HFF-Myc (cell line): ENCODE data around the gene IRGC.

Experiments used
- DNase-seq: peaks from one replicate; pipeline ENCODE4 v3.0.0-alpha.2; 2011; ENCODE audit warnings: low read depth; ENCODE audit errors: extremely low read depth
- H3K4me3 ChIP-seq: replicated peaks from 2 replicates; pipeline ENCODE4 v1.5.1; 2011; ENCODE audit warnings: low read depth, mild to moderate bottlenecking, control low read depth, low read length
- CTCF ChIP-seq: IDR thresholded peaks from 2 replicates; pipeline ENCODE4 v1.5.1; 2012; ENCODE audit warnings: mild to moderate bottlenecking, low read depth, low read length, control low read depth; ENCODE audit errors: missing control alignments

The IRGC gene

GRCh38 chr19:43739439-43740235 lies 23.8 kb downstream of the IRGC start:
- no peak for TF ChIP-seq CTCF
- DNase-seq: no peak
- H3K4me3 ChIP-seq: no peak overlapping the region

GRCh38 chr19:43741075-43741825 lies 25.4 kb downstream of the IRGC start:
- no peak overlapping the region for H3K4me3 ChIP-seq
- no peak for DNase-seq
- no peak for TF ChIP-seq CTCF

GRCh38 chr19:43743059-43743458 lies 27.2 kb downstream of the IRGC start:
- no peak for DNase-seq
- no peak overlapping the region for H3K4me3 ChIP-seq
- TF ChIP-seq CTCF: no peak

- DNase-seq: no peak
- no peak overlapping the region for H3K4me3 ChIP-seq
- TF ChIP-seq CTCF: no peak
Observed at GRCh38 chr19:43747557-43748204, 31.8 kb downstream of the IRGC start.

GRCh38 chr19:43748205-43748594 lies 32.3 kb downstream of the IRGC start:
- no peak for TF ChIP-seq CTCF
- no peak overlapping the region for H3K4me3 ChIP-seq
- no peak for DNase-seq

GRCh38 chr19:43748685-43749084 lies 32.8 kb downstream of the IRGC start:
- TF ChIP-seq CTCF: no peak
- no peak for DNase-seq
- H3K4me3 ChIP-seq: no peak overlapping the region
